Glomerular visceral epithelial cell (primary cell): ENCODE results near the gene ADCK1.
"Not testable (repeated sequence)": the region's sequence is repeated elsewhere in the genome, so short reads cannot be mapped to it uniquely, and the experiment has no call there.

ENCODE experiments used
- DNase-seq: peaks from one replicate; pipeline ENCODE4 v3.0.0-alpha.2; 2016; ENCODE audit errors: extremely low spot score

ADCK1 gene

GRCh38 chr14:77902811-77903210 is 102.9 kb downstream of the ADCK1 start:
- no peak for DNase-seq

- DNase-seq: no peak
Measured at GRCh38 chr14:77903221-77903620, 103.3 kb downstream of the ADCK1 start.

GRCh38 chr14:77903937-77904617 is 104.2 kb downstream of the ADCK1 start:
- no peak for DNase-seq

DNA sequence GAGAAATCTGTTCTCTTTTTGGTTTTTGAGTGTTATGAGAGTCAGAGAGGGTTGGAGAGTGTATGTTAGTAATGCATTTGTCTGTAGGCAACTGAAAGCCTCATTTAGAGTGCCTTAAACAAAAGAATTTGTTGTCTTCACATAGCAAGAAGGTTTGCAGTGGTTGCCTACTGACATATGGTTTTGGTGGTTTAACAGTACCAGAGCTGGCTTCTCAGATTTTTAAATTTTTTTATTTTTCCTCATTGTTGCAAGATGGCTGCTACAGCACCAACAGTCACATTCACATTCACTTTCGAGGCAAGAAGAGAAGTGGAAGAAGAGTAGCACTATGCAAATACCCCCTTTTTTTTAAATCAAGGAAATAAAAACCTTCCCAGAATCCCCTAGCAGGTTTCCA is 106.5 kb downstream of the ADCK1 start:
- DNase-seq: no peak

GRCh38 chr14:77908847-77909246 is 108.9 kb downstream of the ADCK1 start:
- no peak for DNase-seq

DNA sequence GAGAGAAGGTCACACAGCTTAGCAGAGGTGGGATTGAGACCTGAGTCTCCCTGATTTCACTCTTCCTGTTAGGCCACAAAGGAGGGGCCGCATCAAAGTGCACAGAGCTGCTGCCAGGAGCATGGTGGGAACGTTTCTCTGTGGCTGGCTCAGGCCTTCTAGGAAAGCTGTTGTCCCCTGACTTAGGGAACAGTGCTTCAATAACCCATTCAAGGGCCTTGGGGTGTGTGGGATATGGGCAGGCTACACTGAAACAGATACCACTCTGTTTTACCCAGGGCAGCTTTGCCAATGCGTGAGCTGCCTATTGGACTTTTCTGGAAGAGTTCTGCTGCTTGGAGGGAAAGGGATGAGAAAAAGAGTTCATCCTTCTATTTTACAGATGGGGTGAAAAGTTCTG is 110.0 kb downstream of the ADCK1 start:
- DNase-seq: no peak

DNA sequence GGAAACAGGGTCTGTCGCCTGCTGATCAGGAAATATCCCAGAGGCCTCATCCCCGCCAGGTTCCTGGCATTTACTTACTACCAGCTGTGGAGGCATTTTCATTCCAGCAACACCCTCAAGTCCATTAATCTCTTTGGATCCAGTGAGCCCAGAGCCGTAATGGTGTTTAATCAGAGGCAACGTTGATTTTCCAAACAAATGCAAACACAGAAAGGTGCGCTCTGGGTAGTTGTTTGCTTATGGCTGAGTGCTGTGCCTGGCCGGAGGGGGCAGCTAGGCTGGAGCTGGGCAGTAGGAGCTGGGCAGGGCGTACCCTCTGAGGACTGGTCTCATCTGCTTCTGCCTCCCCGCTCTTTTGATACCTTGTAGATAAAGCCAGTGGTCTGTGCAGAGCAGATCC is 110.6 kb downstream of the ADCK1 start:
- no peak for DNase-seq

DNA sequence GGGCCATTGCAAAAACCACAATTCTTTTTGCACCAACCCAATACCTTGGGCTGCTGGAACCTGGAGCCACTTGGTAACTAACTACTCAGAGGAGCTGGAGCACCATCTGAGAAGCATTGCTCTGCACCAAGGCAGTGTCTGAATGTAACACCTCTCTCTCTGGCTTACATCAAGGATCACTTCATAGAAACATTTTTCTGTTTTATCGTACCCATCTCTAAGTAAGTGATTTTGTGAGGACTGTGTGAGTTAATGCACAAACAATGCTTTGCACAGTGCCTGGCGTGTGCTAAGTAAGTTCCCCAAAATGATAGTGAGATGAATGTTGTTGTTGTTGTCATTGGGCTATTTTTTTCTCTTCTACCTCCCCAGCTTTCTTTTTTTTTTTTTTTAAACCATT is 111.4 kb downstream of the ADCK1 start:
- no peak for DNase-seq

- no peak for DNase-seq
Measured at GRCh38 chr14:77912754-77913556, 113.0 kb downstream of the ADCK1 start.

GRCh38 chr14:77914073-77914721 is 114.3 kb downstream of the ADCK1 start:
- no peak for DNase-seq

- not testable (repeated sequence) for DNase-seq
Measured at GRCh38 chr14:77915390-77915789, 115.5 kb downstream of the ADCK1 start.

DNA sequence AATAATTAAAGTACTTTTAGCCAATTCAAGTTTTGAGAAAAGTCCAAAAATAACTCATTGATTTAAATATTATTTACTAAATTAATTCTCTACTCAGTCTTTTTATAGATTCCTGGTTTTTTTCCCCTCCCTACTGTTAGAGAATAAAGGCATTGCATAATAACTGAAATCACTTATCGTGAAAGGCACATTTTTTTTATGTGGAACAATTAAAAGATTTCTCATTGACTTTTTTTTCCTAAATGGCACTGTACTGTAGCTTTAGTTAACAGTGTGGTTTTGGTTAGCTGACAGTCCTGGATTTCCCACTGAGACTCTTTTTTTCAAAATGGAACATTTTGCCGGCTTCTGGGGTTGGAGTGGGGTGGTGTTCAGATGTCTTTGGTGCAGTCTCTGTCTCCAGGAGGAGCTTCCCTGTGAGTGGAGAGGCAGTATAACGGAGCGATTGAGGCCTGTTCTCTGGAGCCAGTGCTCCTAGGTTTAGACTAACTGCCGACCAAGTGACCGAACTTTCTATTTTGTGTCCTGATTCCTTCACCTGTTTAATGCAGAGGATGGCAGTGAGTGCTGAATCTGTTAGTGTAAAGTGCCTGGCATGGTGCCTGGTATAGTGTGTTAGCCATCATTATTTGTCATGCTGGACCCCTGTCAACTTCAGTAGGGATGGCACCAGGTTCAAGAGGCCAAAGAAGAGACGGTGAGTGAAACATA is 117.7 kb downstream of the ADCK1 start:
- DNase-seq: no peak

DNA sequence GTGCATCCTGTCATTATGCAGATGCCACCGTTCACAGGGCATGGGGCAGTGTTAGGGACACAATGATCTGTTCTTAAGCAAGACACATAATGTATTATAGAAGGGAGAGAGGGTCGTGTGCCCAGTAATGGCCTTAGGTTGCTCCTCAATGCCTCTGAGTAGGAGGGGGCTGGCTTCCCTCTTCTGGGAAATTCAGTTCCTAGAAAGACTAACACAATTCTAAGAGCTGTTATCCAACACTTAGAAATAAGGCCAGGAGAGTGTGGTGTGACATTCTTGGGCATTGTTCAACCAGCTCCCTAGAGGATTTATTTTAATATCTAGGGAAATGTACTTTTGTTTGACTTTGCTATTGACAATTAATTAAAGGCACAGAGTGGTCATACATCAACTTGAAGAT is 118.5 kb downstream of the ADCK1 start:
- DNase-seq: no peak

DNA sequence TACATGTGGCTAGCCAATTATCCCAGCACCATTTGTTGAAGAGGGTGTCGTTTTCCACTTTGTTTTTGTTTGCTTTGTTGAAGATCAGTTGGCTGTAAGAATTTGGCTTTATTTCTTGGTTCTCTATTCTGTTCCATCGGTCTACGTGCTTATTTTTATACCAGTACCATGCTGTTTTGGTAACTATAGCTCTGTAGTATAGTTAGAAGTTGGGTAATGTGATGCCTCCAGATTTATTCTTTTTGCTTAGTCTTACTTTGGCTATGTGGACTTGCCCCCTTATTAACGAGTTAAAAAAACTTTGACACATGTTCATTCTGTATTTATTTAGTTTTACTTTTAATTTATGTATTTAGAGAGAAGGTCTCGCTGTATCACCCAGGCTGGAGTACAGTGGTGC is 120.4 kb downstream of the ADCK1 start:
- no peak for DNase-seq

DNA sequence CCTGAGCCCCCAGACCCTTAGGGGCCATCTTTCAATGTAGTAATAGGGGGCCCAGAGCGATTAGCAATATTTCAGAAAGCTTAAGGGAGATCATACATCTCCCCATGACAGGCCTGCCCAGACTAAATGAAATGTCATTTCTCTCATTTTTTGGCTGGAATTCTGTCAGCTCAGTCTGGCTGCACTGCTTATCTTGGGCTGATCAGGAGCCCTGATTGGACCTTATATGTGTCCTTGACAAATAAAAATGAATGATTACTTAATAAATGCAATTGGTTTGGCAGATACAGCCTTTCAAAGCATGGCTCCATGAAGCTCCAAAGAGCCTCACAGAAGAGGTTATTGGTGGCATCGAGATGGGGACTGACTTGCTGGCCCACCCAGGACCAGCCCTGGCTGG is 121.9 kb downstream of the ADCK1 start:
- no peak for DNase-seq

DNA sequence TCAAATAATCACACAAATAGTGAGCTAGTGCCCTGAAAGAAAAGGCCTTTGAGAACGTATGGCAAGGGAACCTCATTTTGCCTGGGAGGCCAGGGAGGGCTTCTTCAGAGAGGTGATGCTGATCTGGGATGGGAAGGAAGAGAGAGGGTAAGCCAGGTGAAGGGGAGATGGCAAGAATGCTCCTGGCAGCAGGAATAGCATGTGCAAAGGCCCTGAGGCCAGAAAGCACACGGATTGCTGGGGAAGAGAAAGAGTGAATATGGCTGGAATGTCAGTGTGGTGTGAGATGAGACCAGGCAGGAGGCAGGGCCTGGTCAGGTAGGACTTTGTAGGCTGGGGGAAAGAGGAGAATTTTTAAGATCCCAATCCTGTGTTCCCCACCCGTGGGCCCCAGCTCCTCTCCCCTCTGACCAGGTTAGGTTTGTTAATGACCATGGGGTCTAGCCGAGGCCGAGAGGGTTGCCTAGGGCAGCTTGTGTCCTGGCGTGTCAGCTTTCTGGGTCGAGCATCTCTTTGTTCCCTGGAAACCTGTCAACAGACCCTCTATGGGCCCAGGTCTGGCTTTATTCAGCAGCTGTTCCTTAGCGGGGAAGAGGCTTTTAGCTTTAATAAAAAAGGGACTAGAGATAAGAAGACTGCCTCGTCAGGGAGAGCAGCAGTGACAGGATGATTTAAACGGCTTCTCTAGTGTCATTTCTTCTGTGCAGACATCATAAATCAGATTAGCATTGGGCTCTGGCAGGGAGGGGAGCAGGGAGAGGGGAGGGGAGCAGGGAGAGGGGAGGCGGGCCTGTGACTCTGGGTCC is 123.4 kb downstream of the ADCK1 start:
- DNase-seq: no peak

DNA sequence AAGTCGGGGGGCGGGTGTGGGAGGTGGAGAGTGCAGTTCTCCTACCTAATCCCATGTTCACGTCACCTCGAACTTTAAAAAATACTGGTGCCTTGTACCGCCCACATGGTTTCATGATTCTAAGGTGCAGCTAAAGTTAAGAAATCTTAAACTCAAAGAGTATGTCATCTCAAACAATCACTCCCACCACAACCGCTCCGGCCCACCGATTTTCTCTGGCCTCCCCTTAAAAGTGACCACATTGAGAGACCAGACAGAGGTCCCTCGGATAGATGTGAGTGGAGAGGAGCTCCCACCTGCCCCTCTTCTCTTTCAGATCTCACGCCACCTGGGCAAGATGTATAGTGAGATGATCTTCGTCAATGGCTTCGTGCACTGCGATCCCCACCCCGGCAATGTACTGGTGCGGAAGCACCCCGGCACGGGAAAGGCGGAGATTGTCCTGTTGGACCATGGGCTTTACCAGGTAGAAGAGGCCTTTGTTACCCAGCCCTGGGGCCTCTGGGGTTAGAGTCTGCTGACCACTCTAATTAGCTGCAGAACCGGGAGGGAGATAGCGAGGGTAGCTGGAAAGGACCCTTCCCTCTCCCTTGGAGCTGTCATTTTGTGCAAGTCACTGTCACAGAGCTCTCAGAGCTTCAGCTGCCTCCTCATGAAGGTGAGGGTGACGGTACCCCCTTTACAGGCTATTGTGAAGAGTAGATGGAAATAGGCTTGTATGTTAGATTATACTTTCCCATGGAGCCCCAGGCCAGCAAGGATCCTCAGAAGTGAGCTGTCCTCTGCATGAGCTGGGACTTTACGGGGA is 124.4 kb downstream of the ADCK1 start:
- DNase-seq: no peak

GRCh38 chr14:77926942-77927341 is 127.0 kb downstream of the ADCK1 start:
- DNase-seq: no peak

GRCh38 chr14:77931441-77931840 is 131.5 kb downstream of the ADCK1 start:
- no peak for DNase-seq

- no peak for DNase-seq
Measured at GRCh38 chr14:77936138-77936639, 136.3 kb downstream of the ADCK1 start.
